HCT116 (cell line): ENCODE results near the gene BFSP1. TPM values are rescaled to one million over a fixed set of nuclear protein-coding genes. Genes with fewer than 3 reads are reported as not detected.

Experiments used
- ATAC-seq: fragments of 200-7000 bp; cut with Tn5 transposase; 2 replicates; pipeline ENCODE4 v1.9.1; 2020; ENCODE audit warnings: mild to moderate bottlenecking, moderate library complexity
- BruUV-seq: library from RNA; stranded (reverse); fragments of 400-500 nt; replicated peaks from 2 replicates; lab custom pipeline; 2021; lab: Mats Ljungman, UMichigan
- CTCF ChIA-PET: fragments of 300-600 bp; sonication (Branson Sonifier 250); formaldehyde crosslinking; loops from one replicate; lab custom pipeline; 2021; ENCODE audit warnings: antibody characterized with exemption; lab: Charles Lee
- POLR2A ChIA-PET: fragments of 300-600, 350-600 bp; sonication (Branson Sonifier 250); formaldehyde crosslinking; loops from one replicate; lab custom pipeline; 2021; ENCODE audit warnings: antibody characterized with exemption; lab: Charles Lee
- RAD21 ChIA-PET, 2 experiments: fragments of 300-600 bp; sonication (Branson Sonifier 250); formaldehyde crosslinking; loops; one replicate each; lab custom pipeline; 2023; ENCODE audit warnings: low total read pairs in 2 of 2; ENCODE audit not compliant: uncharacterized antibody in 2 of 2, unreplicated experiment in 2 of 2, low non-redundant PET in 1 of 2; lab: Charles Lee
- DNase-seq: peaks from one replicate; pipeline ENCODE4 v3.0.0-alpha.2; 2010; ENCODE audit warnings: low read depth, low spot score
- H2AFZ ChIP-seq: fragments of 200-600 bp; shearing (Covaris generic), sonication (generic); 2 replicates; pipeline ENCODE4 v1.6.1; 2017; ENCODE audit warnings: low read depth, mixed run types, mixed read lengths, antibody characterized with exemption, low read length; ENCODE audit not compliant: poor library complexity, severe bottlenecking
- H3K27ac ChIP-seq: 2 replicates; pipeline ENCODE4 v1.5.1; 2012; ENCODE audit warnings: low read depth, low read length
- H3K27me3 ChIP-seq: fragments of 200-600 bp; sonication (generic); 2 replicates; pipeline ENCODE4 v1.6.1; 2016; ENCODE audit warnings: mixed run types, low read length, mixed read lengths; ENCODE audit not compliant: insufficient read depth
- H3K36me3 ChIP-seq, 2 experiments: fragments of 200-500 bp in 1 of 2; fragments of 200-600 bp in 1 of 2; sonication (Bioruptor generic) in 1 of 2; sonication (generic) in 1 of 2; 2 replicates each; pipeline versions ENCODE4 v1.5.1 to v1.6.1; 2014 to 2016; ENCODE audit warnings: low read length in 2 of 2, inconsistent platforms in 1 of 2, mixed read lengths in 1 of 2, mixed run types in 1 of 2; ENCODE audit not compliant: insufficient read depth in 2 of 2, control insufficient read depth in 1 of 2
- H3K4me1 ChIP-seq, 2 experiments: fragments of 200-600 bp in 1 of 2; sonication (generic) in 1 of 2; 2 replicates each; pipeline versions ENCODE4 v1.5.1 to v1.6.1; 2012 to 2017; ENCODE audit warnings: low read length in 2 of 2, inconsistent platforms in 1 of 2, mild to moderate bottlenecking in 1 of 2, mixed read lengths in 1 of 2, mixed run types in 1 of 2, moderate library complexity in 1 of 2; ENCODE audit not compliant: insufficient read depth in 2 of 2, control insufficient read depth in 1 of 2
- H3K4me2 ChIP-seq: fragments of 200-600 bp; sonication (generic); 2 replicates; pipeline ENCODE4 v1.6.1; 2017; ENCODE audit warnings: mixed run types, low read length, mixed read lengths
- H3K4me3 ChIP-seq, 2 experiments: fragments of 200-600 bp in 1 of 2; sonication (generic) in 1 of 2; replicated peaks in 1 of 2; 2 replicates each; pipeline ENCODE4 v1.5.1; 2011 to 2016; ENCODE audit warnings: low read length in 2 of 2, control low read depth in 1 of 2, low read depth in 1 of 2, mild to moderate bottlenecking in 1 of 2, mixed read lengths in 1 of 2, mixed run types in 1 of 2
- H3K79me2 ChIP-seq: fragments of 200-600 bp; sonication (generic); 2 replicates; pipeline ENCODE4 v1.6.1; 2017; ENCODE audit warnings: mild to moderate bottlenecking, mixed run types, low read length, moderate library complexity, mixed read lengths; ENCODE audit not compliant: insufficient read depth
- H3K9ac ChIP-seq: fragments of 200-600 bp; sonication (generic); 2 replicates; pipeline ENCODE4 v1.6.1; 2016; ENCODE audit warnings: low read length, mixed read lengths
- H3K9me2 ChIP-seq: fragments of 200-600 bp; sonication (generic), shearing (Covaris generic); 2 replicates; pipeline ENCODE4 v1.6.1; 2017; ENCODE audit warnings: mixed run types, mild to moderate bottlenecking, moderate library complexity; ENCODE audit not compliant: insufficient read depth
- H3K9me3 ChIP-seq, 2 experiments: fragments of 200-500 bp in 1 of 2; fragments of 200-600 bp in 1 of 2; sonication (Bioruptor generic) in 1 of 2; sonication (generic) in 1 of 2; 2 replicates each; pipeline ENCODE4 v1.6.1; 2014 to 2017; ENCODE audit warnings: low read length in 2 of 2, mixed read lengths in 2 of 2, inconsistent platforms in 1 of 2, low read depth in 1 of 2, mild to moderate bottlenecking in 1 of 2, mixed run types in 1 of 2, moderate library complexity in 1 of 2; ENCODE audit not compliant: control insufficient read depth in 1 of 2, insufficient read depth in 1 of 2
- H4K20me1 ChIP-seq: fragments of 200-600 bp; sonication (generic), shearing (Covaris generic); 2 replicates; pipeline ENCODE4 v1.6.1; 2017; ENCODE audit warnings: mixed run types, mild to moderate bottlenecking, moderate library complexity; ENCODE audit not compliant: insufficient read depth
- ATF3 ChIP-seq: IDR thresholded peaks from 2 replicates; pipeline ENCODE4 v1.6.1; 2012
- CEBPB ChIP-seq: IDR thresholded peaks from 2 replicates; pipeline ENCODE4 v1.6.1; 2012; ENCODE audit warnings: low read depth
- EZH2 ChIP-seq: fragments of 200-600 bp; sonication (generic); IDR thresholded peaks from 2 replicates; pipeline ENCODE4 v1.6.1; 2017; ENCODE audit warnings: antibody characterized with exemption, mixed run types
- FOSL1 ChIP-seq: IDR thresholded peaks from 2 replicates; pipeline ENCODE4 v1.6.1; 2012; ENCODE audit warnings: low read depth
- JUND ChIP-seq: IDR thresholded peaks from 2 replicates; pipeline ENCODE4 v1.6.1; 2012
- POLR2A ChIP-seq: IDR thresholded peaks from 2 replicates; pipeline ENCODE4 v1.7.0; 2011; ENCODE audit warnings: borderline replicate concordance; ENCODE audit not compliant: insufficient read depth, insufficient read length; ENCODE audit errors: extremely low read depth
- POLR2AphosphoS5 ChIP-seq: IDR thresholded peaks from 2 replicates; pipeline ENCODE4 v1.6.1; 2011; ENCODE audit warnings: mild to moderate bottlenecking, low read depth, low read length, moderate library complexity
- RAD21 ChIP-seq: IDR thresholded peaks from 2 replicates; pipeline ENCODE4 v1.6.1; 2012; ENCODE audit warnings: low read depth, mild to moderate bottlenecking
- SIN3A ChIP-seq: IDR thresholded peaks from 2 replicates; pipeline ENCODE4 v1.6.1; 2012; ENCODE audit warnings: low read depth
- SP1 ChIP-seq: IDR thresholded peaks from 2 replicates; pipeline ENCODE4 v1.6.1; 2012; ENCODE audit warnings: low read depth
- SRF ChIP-seq: IDR thresholded peaks from 2 replicates; pipeline ENCODE4 v1.6.1; 2012; ENCODE audit warnings: low read depth
- ZFX ChIP-seq: fragments of 450-650 bp; IDR thresholded peaks from 2 replicates; pipeline ENCODE4 v1.6.1; 2017
- intact Hi-C: fragments of 100-400 bp; cut with micrococcal nuclease; formaldehyde crosslinking; loops from 2 replicates; pipeline ENCODE4 v1.10.0; 2022
- total RNA-seq: library from RNA; stranded (reverse); gene quantifications from one replicate; pipeline ENCODE4 v1.2.1, GENCODE V29; 2021; ENCODE audit not compliant: unreplicated experiment

The BFSP1 gene
- total RNA-seq, 1 experiment from 2014 or later, result 8.8 TPM

DNA sequence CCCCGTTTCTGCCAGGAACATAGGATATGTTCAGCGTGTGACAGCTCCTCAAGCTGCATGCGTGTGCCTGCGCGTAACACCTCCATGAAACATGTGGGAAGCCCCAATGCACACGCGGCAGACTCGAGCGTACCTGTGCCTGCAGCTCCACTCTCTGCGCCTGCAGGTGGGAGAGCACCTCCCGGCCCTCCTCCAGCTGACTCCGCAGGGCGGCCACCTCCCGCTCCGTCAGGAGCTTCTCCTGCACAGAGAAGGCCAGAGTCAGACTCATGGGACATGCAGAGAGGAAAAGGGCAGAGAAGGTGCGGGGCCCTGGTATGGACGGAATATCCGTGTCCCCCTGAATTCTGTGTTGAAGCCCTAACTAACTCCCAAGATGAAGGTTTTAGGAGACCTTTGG is 22.4 kb downstream of the BFSP1 start:
- BruUV-seq, result no TSS peak
- Histone ChIP-seq H3K9ac (no peak overlapping the region), H3K79me2 (no peaks in the 10 kb centered on the region), H3K9me3 (no peaks in the 10 kb centered on the region), H3K4me2 (no peak overlapping the region), H2AFZ (no peak overlapping the region), H3K27me3 (no peaks in the 10 kb centered on the region), H3K9me2 (no peaks in the 10 kb centered on the region), H3K36me3 (no peaks in the 10 kb centered on the region), H3K4me1 (peaks cover 6 to 20% of the 10 kb centered on the region in 2 experiments; a peak in 3 of 4 replicates), H3K4me3 (no peak overlapping the region), H3K27ac (no peak overlapping the region), H4K20me1 (no peaks in the 10 kb centered on the region)
- TF ChIP-seq JUND (no peak), SRF (no peak), ZFX (no peak), POLR2A (no peak), SIN3A (no peak), ATF3 (no peak), RAD21 (no peak), POLR2AphosphoS5 (no peak)
- POLR2A ChIA-PET, result no interaction called here
- CTCF ChIA-PET, result no interaction called here
- ATAC-seq (no peak), DNase-seq (no peak)
- intact Hi-C loops, result loop anchor here (10.0 kb wide), 1 partner anchor 386 kb away; no protein-coding TSS in a partner anchor
- RAD21 ChIA-PET, result no interaction called here

DNA sequence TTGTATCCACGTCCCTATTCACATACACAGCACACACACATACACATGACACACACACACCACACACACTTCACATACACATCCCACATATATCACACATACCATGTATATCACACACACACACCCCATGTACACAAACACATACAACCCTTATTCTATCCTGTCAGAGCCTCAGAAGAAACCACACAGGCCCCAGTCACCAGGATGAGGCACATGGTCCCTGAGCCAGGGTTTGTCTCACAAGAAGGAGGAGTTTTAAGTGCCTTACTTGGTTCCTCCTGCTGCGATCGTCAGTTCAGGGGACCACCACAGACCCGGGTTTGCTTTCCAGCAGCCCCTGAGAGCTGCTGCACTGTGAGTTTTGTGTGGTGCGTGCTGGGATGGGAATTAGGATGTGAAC is 23.6 kb downstream of the BFSP1 start:
- Histone ChIP-seq H3K4me1 (peaks cover 6 to 20% of the 10 kb centered on the region in 2 experiments; a peak in 3 of 4 replicates), H3K79me2 (no peaks in the 10 kb centered on the region), H3K36me3 (no peaks in the 10 kb centered on the region), H3K27me3 (no peaks in the 10 kb centered on the region), H4K20me1 (no peaks in the 10 kb centered on the region), H2AFZ (no peak overlapping the region), H3K9me2 (no peaks in the 10 kb centered on the region), H3K27ac (no peak overlapping the region), H3K4me3 (no peak overlapping the region), H3K9ac (no peak overlapping the region), H3K4me2 (no peak overlapping the region), H3K9me3 (no peaks in the 10 kb centered on the region)
- RAD21 ChIA-PET, result no interaction called here
- ATAC-seq, result no peak
- CTCF ChIA-PET, result no interaction called here
- BruUV-seq, result no TSS peak
- POLR2A ChIA-PET, result no interaction called here
- no peak for DNase-seq
- TF ChIP-seq ZFX, result no peak
- no peak for TF ChIP-seq FOSL1
- no peak for TF ChIP-seq CEBPB
- no peak for TF ChIP-seq EZH2
- no peak for TF ChIP-seq SP1
- intact Hi-C loops, result loop anchor here (10.0 kb wide), 1 partner anchor 387 kb away; no protein-coding TSS in a partner anchor
